Adipose tissue (tissue), 3 donors: ENCODE results near the gene NKD1. TPM values are rescaled to one million over a fixed set of nuclear protein-coding genes. Genes with fewer than 3 reads are reported as not detected.

Source experiments
- H3K27ac ChIP-seq: one replicate; pipeline ENCODE4 v1.5.1; 2013; ENCODE audit warnings: low read depth, low read length
- WGBS, 3 donors: extraction: QIAGEN DNeasy Blood & Tissue Kit; methylation state at CpG; one replicate each; pipeline ENCODE4 v1.1.7; 2013; 5-methylcytosine and 5-hydroxymethylcytosine counted together
- polyA plus RNA-seq, 3 donors: library from polyadenylated mRNA; stranded (reverse); fragments of 200-250 nt; gene quantifications; one replicate each; pipeline ENCODE4 v1.2.3, GENCODE V29; 2013
- donor health status: healthy with polysubstance abuse.
- donor health status: Bipolar disorder and iron deficiency.
- donor health status: healthy.

Gene NKD1
- polyA plus RNA-seq, 3 donors = 0.31 to 1.3 (median 1.1) TPM

- 70 to 78% (median 71%) methylated on average over 7 of the region's 7 CpGs for WGBS, 3 donors
- no peak overlapping the region for H3K27ac ChIP-seq
Observed at GRCh38 chr16:50614955-50615724, 66.9 kb downstream of the NKD1 start.

- 44 to 53% (median 53%) methylated on average over 5 of the region's 5 CpGs for WGBS, 3 donors
- no peak overlapping the region for H3K27ac ChIP-seq
Observed at GRCh38 chr16:50615891-50616290, 67.7 kb downstream of the NKD1 start.

GRCh38 chr16:50616386-50616785 lies 68.2 kb downstream of the NKD1 start:
- no peak overlapping the region for H3K27ac ChIP-seq
- WGBS, 3 donors = 63 to 91% (median 65%) methylated on average over 6 of the region's 6 CpGs

- WGBS, 3 donors = 68 to 76% (median 68%) methylated on average over 11 of the region's 11 CpGs
- no peak overlapping the region for H3K27ac ChIP-seq
Observed at GRCh38 chr16:50616883-50617645, 68.9 kb downstream of the NKD1 start.

- H3K27ac ChIP-seq = no peak overlapping the region
- 89 to 94% (median 91%) methylated on average over 2 of the region's 2 CpGs for WGBS, 3 donors
Observed at GRCh38 chr16:50617646-50618184, 69.5 kb downstream of the NKD1 start.

GRCh38 chr16:50618238-50618918 lies 70.2 kb downstream of the NKD1 start:
- no peak overlapping the region for H3K27ac ChIP-seq
- WGBS, 3 donors = 90 to 95% (median 93%) methylated on average over 12 of the region's 12 CpGs

GRCh38 chr16:50619702-50620491 lies 71.7 kb downstream of the NKD1 start:
- 83 to 98% (median 92%) methylated on average over 10 of the region's 10 CpGs for WGBS, 3 donors
- H3K27ac ChIP-seq = no peak overlapping the region

GRCh38 chr16:50620646-50621451 lies 72.7 kb downstream of the NKD1 start:
- no peak overlapping the region for H3K27ac ChIP-seq
- WGBS, 3 donors = 89 to 91% (median 90%) methylated on average over 11 of the region's 11 CpGs

GRCh38 chr16:50621452-50621792 lies 73.2 kb downstream of the NKD1 start:
- WGBS, 3 donors = 92 to 95% (median 95%) methylated on average over 9 of the region's 9 CpGs
- H3K27ac ChIP-seq = no peak overlapping the region

GRCh38 chr16:50622029-50622428 lies 73.8 kb downstream of the NKD1 start:
- WGBS, 3 donors = 88 to 95% (median 91%) methylated on average over 6 to 7 of the region's 7 CpGs
- H3K27ac ChIP-seq = no peak overlapping the region

- WGBS, 3 donors = 93 to 95% (median 94%) methylated on average over 16 of the region's 16 CpGs
- no peak overlapping the region for H3K27ac ChIP-seq
Observed at GRCh38 chr16:50622643-50623369, 74.6 kb downstream of the NKD1 start.

GRCh38 chr16:50624449-50624970 lies 76.3 kb downstream of the NKD1 start:
- no peak overlapping the region for H3K27ac ChIP-seq
- WGBS, 3 donors = 78 to 82% (median 78%) methylated on average over 8 of the region's 8 CpGs

GRCh38 chr16:50625374-50625773 lies 77.2 kb downstream of the NKD1 start:
- WGBS, 3 donors = 78 to 96% (median 93%) methylated on average over 12 of the region's 12 CpGs
- no peak overlapping the region for H3K27ac ChIP-seq

- 31 to 63% (median 49%) methylated on average over 4 of the region's 4 CpGs for WGBS, 3 donors
- H3K27ac ChIP-seq = no peak overlapping the region
Observed at GRCh38 chr16:50626868-50627267, 78.7 kb downstream of the NKD1 start.

GRCh38 chr16:50627419-50627818 lies 79.2 kb downstream of the NKD1 start:
- 9 to 53% (median 9%) methylated on average over 10 of the region's 10 CpGs for WGBS, 3 donors
- H3K27ac ChIP-seq = no peak overlapping the region

GRCh38 chr16:50628156-50628802 lies 80.1 kb downstream of the NKD1 start:
- no peak overlapping the region for H3K27ac ChIP-seq

More at GRCh38 chr16:50628156-50628802, 80.1 kb downstream of the NKD1 start:
- WGBS, 3 donors = 92 to 96% (median 96%) methylated on average over 9 of the region's 9 CpGs
